HG02642 (cell line): ENCODE data around the gene PLIN3.
"Not testable (repeated sequence)": the region's sequence is repeated elsewhere in the genome, so short reads cannot be mapped to it uniquely, and the experiment has no call there.

Experiments used
- ATAC-seq: cut with Tn5 transposase; IDR thresholded peaks from one replicate; pipeline ENCODE4 v1.9.1; 2021; ENCODE audit warnings: mild to moderate bottlenecking; ENCODE audit not compliant: unreplicated experiment, poor library complexity

Gene PLIN3

GRCh38 chr19:4816202-4816949 lies 51.1 kb downstream of the PLIN3 start:
- ATAC-seq: no peak

- ATAC-seq: no peak
Observed at GRCh38 chr19:4815426-4816201, 51.9 kb downstream of the PLIN3 start.

DNA sequence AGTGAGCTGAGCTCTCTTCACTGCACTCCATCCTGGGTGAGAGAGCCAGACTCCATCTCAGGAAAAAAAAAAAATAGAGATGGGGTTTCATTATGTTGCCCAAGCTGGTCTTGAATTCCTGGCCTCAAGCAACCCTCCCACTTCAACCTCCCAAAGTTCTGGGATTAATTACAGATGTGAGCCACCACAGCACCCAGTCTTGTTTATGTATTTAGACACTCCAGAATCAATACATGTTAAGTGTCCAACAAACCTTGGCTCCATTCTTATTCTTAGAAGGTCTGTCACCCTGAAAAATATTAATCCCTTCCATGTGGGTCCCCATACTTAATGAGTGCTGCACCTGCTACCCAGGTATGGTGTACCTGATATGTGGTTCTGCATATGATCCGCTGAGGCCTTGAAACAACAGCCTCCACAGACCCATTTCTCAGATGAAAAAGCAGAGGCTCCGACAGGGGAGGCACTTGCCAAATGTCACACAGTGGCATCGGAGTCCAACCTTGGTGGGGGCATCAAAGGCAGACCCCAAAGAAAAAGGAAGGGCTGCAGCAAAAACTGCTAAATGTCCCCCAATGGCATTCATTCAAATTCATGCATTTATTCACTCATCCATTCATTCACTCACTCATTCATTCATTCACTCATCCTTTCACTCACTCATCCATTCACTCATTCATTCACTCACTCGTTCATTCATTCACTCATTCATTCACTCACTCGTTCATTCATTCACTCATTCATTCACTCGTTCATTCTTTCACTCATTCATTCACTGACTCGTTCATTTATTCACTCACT lies 52.6 kb downstream of the PLIN3 start:
- no peak for ATAC-seq

DNA sequence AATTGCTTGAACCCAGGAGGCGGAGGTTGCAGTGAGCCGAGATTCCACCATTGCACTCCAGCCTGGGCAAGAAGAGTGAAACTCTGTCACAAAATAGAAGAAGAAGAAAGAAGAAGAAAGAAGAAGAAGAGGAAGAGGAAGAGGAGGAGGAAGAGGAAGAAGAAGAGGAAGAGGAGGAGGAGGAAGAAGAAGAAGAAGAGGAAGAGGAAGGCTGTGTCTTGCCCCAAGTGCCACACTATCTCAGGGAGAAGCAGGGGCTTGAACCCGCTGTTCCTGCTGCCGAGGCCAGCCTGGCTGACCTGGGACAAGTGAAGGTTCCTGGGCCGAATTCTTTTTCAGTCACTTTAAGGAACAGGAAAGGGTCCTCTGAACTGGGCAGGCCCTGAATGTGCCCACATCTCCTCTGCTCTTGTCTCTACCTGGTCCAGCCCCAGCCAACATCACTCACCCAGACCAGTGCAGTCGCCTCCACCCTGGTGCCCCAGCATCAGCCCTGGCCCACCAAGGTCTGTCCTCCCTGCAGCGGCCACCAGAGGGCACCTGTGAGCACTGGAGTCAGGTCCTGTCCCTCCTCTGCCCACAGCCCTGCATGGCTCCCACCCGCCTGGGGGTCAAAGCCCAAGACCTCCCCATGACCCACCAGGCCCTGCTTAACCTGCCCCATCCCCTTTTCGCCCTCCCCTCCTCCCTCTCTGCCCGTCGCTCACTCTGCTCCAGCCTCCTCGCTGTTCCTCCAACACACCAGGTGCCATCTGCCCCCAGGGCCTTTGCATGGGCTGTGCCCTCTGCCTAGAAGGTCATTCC lies 55.9 kb downstream of the PLIN3 start:
- ATAC-seq: peak; percentile 46

DNA sequence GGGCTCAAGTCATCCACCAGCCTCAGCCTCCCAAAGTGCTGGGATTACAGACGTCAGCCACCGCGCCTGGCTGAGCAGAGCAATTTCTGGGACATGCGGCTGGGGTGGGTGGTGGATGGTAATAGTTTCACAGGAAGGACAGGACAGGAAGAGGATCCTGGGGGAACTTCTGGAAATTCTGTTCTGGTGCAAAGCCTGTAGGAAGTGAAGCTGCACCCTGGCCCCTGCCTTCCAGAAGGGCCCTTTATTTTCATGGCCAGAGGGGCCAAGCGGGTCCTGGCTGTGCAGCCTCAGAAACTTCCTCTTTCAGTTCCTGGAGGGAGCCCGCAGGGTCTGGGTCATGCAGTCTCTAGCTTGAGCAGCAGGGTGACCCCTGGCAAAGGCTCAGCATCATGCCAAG lies 60.3 kb downstream of the PLIN3 start:
- ATAC-seq: no peak

- no peak for ATAC-seq
Observed at GRCh38 chr19:4806384-4806783, 61.1 kb downstream of the PLIN3 start.

DNA sequence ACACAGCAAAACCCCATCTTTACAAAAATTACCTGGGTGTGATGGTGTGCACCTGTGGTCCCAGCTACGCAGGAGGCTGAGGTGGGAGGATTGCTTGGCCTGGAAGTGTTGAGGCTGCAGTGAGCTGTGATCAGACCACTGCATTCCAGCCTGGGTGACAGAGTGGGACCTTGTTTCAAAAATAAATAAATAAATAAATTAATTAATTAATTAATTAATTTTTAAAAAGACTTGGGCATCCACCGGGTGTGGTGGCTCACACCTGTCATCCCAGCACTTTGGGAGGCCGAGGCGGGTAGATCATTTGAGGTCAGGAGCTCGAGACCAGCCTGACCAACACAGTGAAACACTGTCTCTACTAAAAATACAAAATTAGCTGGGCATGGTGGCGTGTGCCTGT lies 62.3 kb downstream of the PLIN3 start:
- not testable (repeated sequence) for ATAC-seq

DNA sequence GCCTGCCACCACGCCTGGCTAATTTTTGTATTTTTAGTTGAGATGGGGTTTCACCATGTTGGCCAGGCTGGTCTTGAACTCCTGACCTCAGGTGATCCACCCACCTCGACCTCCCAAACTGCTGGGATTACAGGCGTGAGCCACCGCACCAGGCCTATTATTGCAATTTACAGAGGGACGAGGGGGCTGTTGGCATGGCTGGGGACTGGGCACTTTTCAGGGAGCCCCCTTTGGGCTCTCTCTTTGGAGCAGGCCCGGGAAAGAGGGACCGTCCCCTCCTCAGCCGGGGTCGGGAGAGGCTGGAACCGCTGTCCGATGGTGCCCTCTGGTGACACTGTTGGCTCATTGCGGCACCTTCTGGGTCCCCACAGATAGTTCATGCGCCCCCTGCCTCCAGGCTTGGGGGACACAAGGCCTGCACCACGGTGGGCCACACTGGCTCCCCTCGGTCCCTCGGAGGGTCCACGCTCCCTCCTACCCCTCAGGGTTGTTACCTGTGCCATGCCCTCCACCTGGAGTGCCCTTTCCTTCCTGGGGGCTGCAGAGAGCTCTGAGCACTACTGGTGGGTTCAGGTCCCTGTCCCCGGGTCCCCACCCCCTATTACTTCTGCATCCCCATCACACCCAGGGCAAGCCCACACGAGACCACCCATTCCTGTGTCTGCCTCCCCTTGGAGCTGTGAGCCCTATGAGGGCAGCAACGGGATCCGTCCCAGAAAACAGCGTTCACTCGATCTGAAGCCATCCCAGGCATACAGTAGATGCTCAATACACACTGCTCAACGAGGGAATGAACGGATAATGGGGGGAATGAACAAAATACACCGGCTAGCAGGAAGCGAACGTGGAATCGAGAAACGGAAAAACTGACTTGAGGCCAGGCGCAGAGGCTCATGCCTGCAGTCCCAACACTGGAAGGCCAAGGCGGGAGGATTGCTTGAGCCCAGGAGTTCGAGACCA lies 63.5 kb downstream of the PLIN3 start:
- peak; percentile 50 for ATAC-seq

- ATAC-seq: no peak
Observed at GRCh38 chr19:4802711-4803110, 64.8 kb downstream of the PLIN3 start.

DNA sequence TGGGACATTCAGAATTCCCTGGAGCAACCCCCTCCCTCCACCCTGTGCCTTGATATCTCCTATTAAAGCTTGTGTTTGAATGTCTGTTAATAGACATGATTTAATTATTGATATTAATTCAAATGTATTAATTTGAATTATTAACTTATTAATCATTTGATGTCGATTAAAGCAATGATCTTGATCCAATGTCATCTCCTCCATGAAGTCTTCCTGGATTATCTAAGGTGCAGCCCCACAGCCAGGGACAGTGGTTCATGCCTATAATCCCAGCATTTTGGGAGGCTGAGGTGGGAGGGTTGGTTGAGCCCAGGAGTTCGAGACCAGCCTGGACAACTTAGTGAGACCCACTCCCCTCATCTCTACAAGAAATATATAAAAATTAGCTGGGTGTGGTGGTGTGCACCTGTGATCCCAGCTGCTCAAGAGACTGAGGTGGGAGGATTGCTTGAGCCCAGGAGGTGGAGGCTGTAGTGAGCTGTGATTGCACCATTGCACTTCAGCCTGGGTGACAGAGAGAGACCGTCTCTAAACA lies 66.3 kb downstream of the PLIN3 start:
- ATAC-seq: no peak

DNA sequence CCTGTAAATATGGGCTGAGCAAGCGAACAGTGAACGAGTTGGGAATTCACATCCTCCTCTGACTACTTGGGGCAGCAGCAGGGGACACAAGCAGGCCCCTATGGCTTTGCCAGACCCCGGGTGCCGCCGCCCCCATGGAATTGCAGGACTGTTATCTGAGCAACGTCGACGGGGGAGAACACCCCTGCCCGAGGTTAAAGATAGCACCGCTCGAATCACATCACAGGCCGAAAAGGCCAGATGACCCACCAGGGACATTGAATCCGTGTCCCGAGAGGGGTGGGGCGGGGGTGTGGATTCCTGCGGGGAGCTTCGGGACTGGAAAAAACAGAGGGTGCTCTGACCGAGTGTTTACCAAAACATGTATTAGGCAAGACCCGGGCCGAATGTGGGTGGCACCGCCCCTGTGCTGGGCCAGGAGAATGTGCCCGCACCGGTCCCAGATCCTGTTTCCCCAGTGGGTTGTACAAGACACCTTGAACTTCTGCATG lies 66.8 kb downstream of the PLIN3 start:
- no peak for ATAC-seq

- ATAC-seq: no peak
Observed at GRCh38 chr19:4795400-4795799, 72.1 kb downstream of the PLIN3 start.

- ATAC-seq: no peak
Observed at GRCh38 chr19:4794971-4795370, 72.5 kb downstream of the PLIN3 start.

GRCh38 chr19:4793278-4793677 lies 74.2 kb downstream of the PLIN3 start:
- ATAC-seq: not testable (repeated sequence)

- not testable (repeated sequence) for ATAC-seq
Observed at GRCh38 chr19:4792866-4793195, 74.6 kb downstream of the PLIN3 start.

GRCh38 chr19:4792019-4792865 lies 75.2 kb downstream of the PLIN3 start:
- not testable (repeated sequence) for ATAC-seq

GRCh38 chr19:4791183-4792018 lies 76.1 kb downstream of the PLIN3 start, which contains the start of gene FEM1A:
Gene FEM1A (plus strand): TSS chr19:4791734. CDS start chr19:4791855, 121 bp downstream.
- peak; percentile 96 for ATAC-seq
